Smooth muscle cell (in vitro differentiated cells): ENCODE results near the gene SCG2. TPM values are rescaled to one million over a fixed set of nuclear protein-coding genes. Genes with fewer than 3 reads are reported as not detected.

ENCODE experiments used
- DNase-seq: peaks from one replicate; lab custom pipeline; 2025; ENCODE audit not compliant: unreplicated experiment; lab: John Stamatoyannopoulos, UW
- H2AFZ ChIP-seq: fragments of 200-600 bp; sonication (generic); 2 replicates; pipeline ENCODE4 v1.6.0; 2016; ENCODE audit warnings: antibody characterized with exemption, low read depth, mild to moderate bottlenecking
- H3F3A ChIP-seq: fragments of 200-600 bp; sonication (generic); 2 replicates; pipeline ENCODE4 v1.6.0; 2017; ENCODE audit warnings: antibody characterized with exemption, low read depth
- H3K27ac ChIP-seq: fragments of 200-600 bp; sonication (generic); 2 replicates; pipeline ENCODE4 v1.5.1; 2016; ENCODE audit warnings: low read depth, mild to moderate bottlenecking
- H3K27me3 ChIP-seq: fragments of 200-600 bp; sonication (generic); 2 replicates; pipeline ENCODE4 v1.6.1; 2016; ENCODE audit warnings: low read depth, mild to moderate bottlenecking
- H3K36me3 ChIP-seq: fragments of 200-600 bp; sonication (generic); 2 replicates; pipeline ENCODE4 v1.5.1; 2016; ENCODE audit warnings: low read depth
- H3K4me1 ChIP-seq: fragments of 200-600 bp; sonication (generic); 2 replicates; pipeline ENCODE4 v1.5.1; 2016; ENCODE audit warnings: low read depth
- H3K4me2 ChIP-seq: fragments of 200-600 bp; sonication (generic); 2 replicates; pipeline ENCODE4 v1.6.0; 2016; ENCODE audit warnings: mild to moderate bottlenecking
- H3K4me3 ChIP-seq: fragments of 200-600 bp; sonication (generic); 2 replicates; pipeline ENCODE4 v1.5.1; 2016; ENCODE audit warnings: mild to moderate bottlenecking
- H3K79me2 ChIP-seq: fragments of 200-600 bp; sonication (generic); 2 replicates; pipeline ENCODE4 v1.6.0; 2016; ENCODE audit warnings: low read depth, mild to moderate bottlenecking
- H3K9ac ChIP-seq: fragments of 200-600 bp; sonication (generic); 2 replicates; pipeline ENCODE4 v1.6.0; 2016; ENCODE audit warnings: low read depth
- H3K9me3 ChIP-seq: fragments of 200-600 bp; sonication (generic); replicated peaks from 2 replicates; pipeline ENCODE4 v1.5.1; 2016; ENCODE audit warnings: low read depth
- H4K20me1 ChIP-seq: fragments of 200-600 bp; sonication (generic); 2 replicates; pipeline ENCODE4 v1.6.0; 2016; ENCODE audit warnings: low read depth
- WGBS: methylation state at CpG from one replicate; pipeline ENCODE4 v1.1.7; 2016; ENCODE audit warnings: low lambda C conversion rate; 5-methylcytosine and 5-hydroxymethylcytosine counted together
- polyA plus RNA-seq: library from polyadenylated mRNA; unstranded; fragments of >200 nt; fragmentation: Nextera tagmentation; extraction: Ambion mirVana; gene quantifications from 2 replicates; pipeline ENCODE4 v1.2.1, GENCODE V29; 2016
- total RNA-seq: library from RNA; depleted of rRNA; stranded (reverse); fragments of >200 nt; gene quantifications from 2 replicates; pipeline ENCODE4 v1.2.3, GENCODE V29; 2014
- TF ChIP-seq, protein P1 (sequence below): fragments of 200-600 bp; sonication (generic); IDR thresholded peaks from 2 replicates; pipeline ENCODE4 v1.5.1; 2017; ENCODE audit warnings: borderline replicate concordance, mild to moderate bottlenecking, antibody characterized with exemption; ENCODE audit not compliant: insufficient read depth, poor library complexity, severe bottlenecking

Gene SCG2
- total and polyA plus RNA-seq, 2 experiments from 2014 or later, result 29.1 to 34.7 TPM

- Histone ChIP-seq H3K36me3 (no peaks in the 10 kb centered on the region), H2AFZ (no peak overlapping the region), H3K4me2 (no peak overlapping the region), H3K79me2 (no peaks in the 10 kb centered on the region), H3K9ac (no peak overlapping the region), H3K27ac (no peak overlapping the region), H3F3A (no peaks in the 10 kb centered on the region), H3K4me1 (peaks cover 21% of the 10 kb centered on the region), H3K27me3 (no peaks in the 10 kb centered on the region), H3K4me3 (no peak overlapping the region), H3K9me3 (no peaks in the 10 kb centered on the region), H4K20me1 (no peaks in the 10 kb centered on the region)
- WGBS, result 94% methylated on average over 1 of the region's 1 CpG
- TF ChIP-seq, protein P1, sequence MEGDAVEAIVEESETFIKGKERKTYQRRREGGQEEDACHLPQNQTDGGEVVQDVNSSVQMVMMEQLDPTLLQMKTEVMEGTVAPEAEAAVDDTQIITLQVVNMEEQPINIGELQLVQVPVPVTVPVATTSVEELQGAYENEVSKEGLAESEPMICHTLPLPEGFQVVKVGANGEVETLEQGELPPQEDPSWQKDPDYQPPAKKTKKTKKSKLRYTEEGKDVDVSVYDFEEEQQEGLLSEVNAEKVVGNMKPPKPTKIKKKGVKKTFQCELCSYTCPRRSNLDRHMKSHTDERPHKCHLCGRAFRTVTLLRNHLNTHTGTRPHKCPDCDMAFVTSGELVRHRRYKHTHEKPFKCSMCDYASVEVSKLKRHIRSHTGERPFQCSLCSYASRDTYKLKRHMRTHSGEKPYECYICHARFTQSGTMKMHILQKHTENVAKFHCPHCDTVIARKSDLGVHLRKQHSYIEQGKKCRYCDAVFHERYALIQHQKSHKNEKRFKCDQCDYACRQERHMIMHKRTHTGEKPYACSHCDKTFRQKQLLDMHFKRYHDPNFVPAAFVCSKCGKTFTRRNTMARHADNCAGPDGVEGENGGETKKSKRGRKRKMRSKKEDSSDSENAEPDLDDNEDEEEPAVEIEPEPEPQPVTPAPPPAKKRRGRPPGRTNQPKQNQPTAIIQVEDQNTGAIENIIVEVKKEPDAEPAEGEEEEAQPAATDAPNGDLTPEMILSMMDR, result no peak
- DNase-seq, result no peak
Measured at GRCh38 chr2:223591596-223591995, 10.6 kb downstream of the SCG2 start.

GRCh38 chr2:223590964-223591363, 11.2 kb downstream of the SCG2 start:
- Histone ChIP-seq H3K27me3 (no peaks in the 10 kb centered on the region), H3F3A (no peaks in the 10 kb centered on the region), H3K9me3 (no peaks in the 10 kb centered on the region), H3K27ac (no peak overlapping the region), H3K36me3 (no peaks in the 10 kb centered on the region), H3K4me3 (no peak overlapping the region), H3K79me2 (no peaks in the 10 kb centered on the region), H4K20me1 (no peaks in the 10 kb centered on the region), H2AFZ (no peak overlapping the region), H3K4me1 (peaks cover 23% of the 10 kb centered on the region), H3K4me2 (no peak overlapping the region), H3K9ac (no peak overlapping the region)
- TF ChIP-seq, protein P1, result no peak
- DNase-seq, result no peak

GRCh38 chr2:223589901-223590300, 12.3 kb downstream of the SCG2 start:
- H3K79me2 ChIP-seq, result no peaks in the 10 kb centered on the region
- 95% methylated on average over 2 of the region's 2 CpGs for WGBS
- TF ChIP-seq, protein P1, result no peak
- H3K9me3 ChIP-seq, result no peaks in the 10 kb centered on the region
- H3K4me3 ChIP-seq, result no peak overlapping the region
- H3F3A ChIP-seq, result no peaks in the 10 kb centered on the region
- DNase-seq, result no peak
- peaks cover 23% of the 10 kb centered on the region for H3K4me1 ChIP-seq
- no peaks in the 10 kb centered on the region for H3K36me3 ChIP-seq
- no peaks in the 10 kb centered on the region for H3K27me3 ChIP-seq
- H3K27ac ChIP-seq, result no peak overlapping the region
- no peak overlapping the region for H3K9ac ChIP-seq
- H3K4me2 ChIP-seq, result no peak overlapping the region
- H4K20me1 ChIP-seq, result no peaks in the 10 kb centered on the region
- no peak overlapping the region for H2AFZ ChIP-seq

DNA sequence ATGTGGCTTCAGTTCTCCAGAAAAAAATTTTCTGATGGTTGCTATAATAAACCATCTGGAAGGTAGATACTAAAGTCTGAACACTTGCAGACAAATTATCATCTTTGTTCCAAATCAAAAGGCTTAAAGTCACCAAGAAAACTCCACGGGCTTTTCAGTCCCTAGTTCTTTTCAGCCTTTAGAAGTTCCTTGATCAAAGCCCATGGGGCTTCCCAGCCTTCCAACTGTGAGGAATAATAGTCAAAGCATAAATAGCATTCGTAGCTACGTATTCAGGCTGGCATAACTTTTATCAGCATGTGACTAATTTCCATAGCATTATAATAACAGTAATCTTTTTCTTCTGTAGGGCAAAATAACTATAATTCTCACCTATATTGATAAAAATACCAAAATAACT, 13.9 kb downstream of the SCG2 start:
- Histone ChIP-seq H3K79me2 (no peaks in the 10 kb centered on the region), H3K27ac (no peak overlapping the region), H2AFZ (no peak overlapping the region), H3K4me3 (no peak overlapping the region), H3K36me3 (no peaks in the 10 kb centered on the region), H3K27me3 (no peaks in the 10 kb centered on the region), H3K4me2 (no peak overlapping the region), H3K9ac (no peak overlapping the region), H3K4me1 (peaks cover 23% of the 10 kb centered on the region), H3F3A (no peaks in the 10 kb centered on the region), H4K20me1 (no peaks in the 10 kb centered on the region), H3K9me3 (no peaks in the 10 kb centered on the region)
- DNase-seq, result no peak
- 62% methylated on average over 3 of the region's 3 CpGs for WGBS
- TF ChIP-seq, protein P1, result no peak
